Mesodermal cell (in vitro differentiated cells): Measurements from ENCODE around the gene PDZK1IP1.
"Not testable (repeated sequence)": the region's sequence is repeated elsewhere in the genome, so short reads cannot be mapped to it uniquely, and the experiment has no call there.

ENCODE experiments used
- H3K27ac ChIP-seq: 2 replicates; pipeline ENCODE4 v1.7.0; 2013; ENCODE audit warnings: mild to moderate bottlenecking, low read depth, low read length, moderate library complexity; ENCODE audit not compliant: severe bottlenecking
- H3K36me3 ChIP-seq: 2 replicates; pipeline ENCODE4 v1.7.1; 2013; ENCODE audit warnings: mild to moderate bottlenecking, low read length, moderate library complexity; ENCODE audit not compliant: control insufficient read depth, insufficient read depth
- H3K4me1 ChIP-seq: one replicate; pipeline ENCODE4 v1.7.1; 2013; ENCODE audit warnings: mild to moderate bottlenecking, low read length; ENCODE audit not compliant: insufficient read depth, control insufficient read depth, poor library complexity, severe bottlenecking
- H3K4me3 ChIP-seq: 2 replicates; pipeline ENCODE4 v1.7.0; 2013; ENCODE audit warnings: low read length, control low read depth, mild to moderate bottlenecking; ENCODE audit not compliant: insufficient read depth, poor library complexity, severe bottlenecking; ENCODE audit errors: extremely low read depth
- H3K9me3 ChIP-seq: 2 replicates; pipeline ENCODE4 v1.7.1; 2013; ENCODE audit warnings: mild to moderate bottlenecking, low read length, moderate library complexity; ENCODE audit not compliant: control insufficient read depth
- WGBS, 2 experiments: methylation state at CpG; one replicate each; pipeline ENCODE4 v1.1.5; 2013; ENCODE audit warnings: missing lambda C conversion rate in 2 of 2; ENCODE audit not compliant: insufficient coverage in 2 of 2; 5-methylcytosine and 5-hydroxymethylcytosine counted together

PDZK1IP1 gene

DNA sequence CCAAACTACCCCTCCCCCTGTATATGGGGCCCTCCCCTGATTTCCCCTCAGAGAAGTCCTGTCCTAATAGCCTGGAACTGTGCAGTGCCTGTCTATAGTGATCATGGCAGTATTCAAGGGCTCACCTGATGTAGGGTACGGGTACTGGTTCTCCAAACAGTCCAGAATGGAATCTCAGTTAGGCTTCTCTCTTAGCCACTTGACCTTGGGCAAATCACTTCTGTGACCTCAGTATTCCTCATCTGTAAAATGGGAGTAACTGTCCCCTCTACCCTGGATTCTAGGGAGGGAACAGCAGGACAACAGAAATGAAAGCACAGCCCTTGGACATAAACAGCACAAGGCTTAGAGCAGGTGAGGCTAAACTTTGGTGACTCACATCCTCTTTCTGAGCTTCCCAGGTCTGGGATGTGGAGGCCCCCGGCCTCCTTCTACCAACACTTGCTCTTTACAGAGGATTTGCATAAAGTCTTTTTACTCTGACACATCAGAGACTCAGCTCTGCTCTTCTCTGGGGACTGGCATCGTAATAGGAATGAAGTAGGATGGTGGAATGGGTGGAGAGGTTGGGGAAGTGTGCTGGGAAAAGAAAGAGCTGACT lies 20.0 kb upstream of the PDZK1IP1 start:
- H3K9me3 ChIP-seq = no peaks in the 10 kb centered on the region
- no peak overlapping the region for H3K27ac ChIP-seq
- H3K4me3 ChIP-seq = no peak overlapping the region
- 40 to 50% methylated on average over 2 of the region's 3 CpGs for WGBS, 2 experiments
- peaks cover 4% of the 10 kb centered on the region for H3K4me1 ChIP-seq
- H3K36me3 ChIP-seq = no peaks in the 10 kb centered on the region

DNA sequence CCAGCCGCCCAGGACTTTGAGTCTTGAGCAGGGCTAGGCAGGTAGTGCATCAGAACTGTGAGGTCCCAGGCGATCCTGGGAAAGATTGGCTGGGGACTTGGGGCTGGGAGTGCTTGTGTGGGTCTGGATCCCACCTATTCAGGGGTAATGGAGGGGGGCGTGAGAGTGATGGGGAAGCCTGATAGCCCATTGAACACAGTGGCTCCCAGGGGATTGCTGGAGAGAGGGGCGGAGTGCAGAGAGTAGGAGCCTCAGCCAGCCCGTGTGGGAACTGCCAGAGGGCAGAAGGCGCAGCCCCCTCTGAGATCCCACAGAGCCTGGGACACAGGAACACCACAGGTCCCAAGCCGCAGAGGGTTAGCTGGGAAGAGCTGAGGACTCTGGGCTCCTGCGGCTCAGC lies 19.3 kb upstream of the PDZK1IP1 start:
- no peak overlapping the region for H3K4me3 ChIP-seq
- peaks cover 4% of the 10 kb centered on the region for H3K4me1 ChIP-seq
- H3K9me3 ChIP-seq = no peaks in the 10 kb centered on the region
- no peak overlapping the region for H3K27ac ChIP-seq
- H3K36me3 ChIP-seq = no peaks in the 10 kb centered on the region
- whole genome bisulfite sequencing, 2 experiments = 47 to 49% methylated on average over 7 to 8 of the region's 8 CpGs

DNA sequence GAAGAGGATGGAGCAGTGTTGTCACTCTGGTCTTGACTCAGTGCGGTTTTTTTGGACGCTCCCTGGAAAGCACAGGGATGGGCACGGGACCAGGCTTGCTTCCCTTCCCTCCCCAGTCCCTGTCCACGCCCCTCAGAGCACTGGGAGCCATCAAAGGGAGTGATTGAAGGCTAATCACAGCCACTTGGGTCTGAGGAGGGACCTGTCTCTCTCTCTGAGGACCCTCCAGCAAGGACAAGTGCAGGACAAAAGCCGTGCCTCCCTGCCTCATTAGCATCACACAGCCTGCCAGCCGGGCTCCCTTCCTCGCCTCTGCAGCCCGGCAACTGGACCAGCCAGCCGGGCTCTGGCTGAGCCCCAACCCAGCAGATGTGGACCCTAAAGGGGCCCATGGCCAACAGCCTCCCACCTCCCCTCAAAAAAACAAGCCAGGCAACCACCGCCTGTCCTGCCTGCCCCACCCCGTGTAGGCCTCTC lies 18.6 kb upstream of the PDZK1IP1 start:
- WGBS, 2 experiments = 19 to 25% methylated on average over 5 to 7 of the region's 11 CpGs
- Histone ChIP-seq H3K4me3 (no peak overlapping the region), H3K27ac (no peak overlapping the region), H3K4me1 (peaks cover 4% of the 10 kb centered on the region), H3K36me3 (no peaks in the 10 kb centered on the region), H3K9me3 (peaks cover under 1% of the 10 kb centered on the region)

DNA sequence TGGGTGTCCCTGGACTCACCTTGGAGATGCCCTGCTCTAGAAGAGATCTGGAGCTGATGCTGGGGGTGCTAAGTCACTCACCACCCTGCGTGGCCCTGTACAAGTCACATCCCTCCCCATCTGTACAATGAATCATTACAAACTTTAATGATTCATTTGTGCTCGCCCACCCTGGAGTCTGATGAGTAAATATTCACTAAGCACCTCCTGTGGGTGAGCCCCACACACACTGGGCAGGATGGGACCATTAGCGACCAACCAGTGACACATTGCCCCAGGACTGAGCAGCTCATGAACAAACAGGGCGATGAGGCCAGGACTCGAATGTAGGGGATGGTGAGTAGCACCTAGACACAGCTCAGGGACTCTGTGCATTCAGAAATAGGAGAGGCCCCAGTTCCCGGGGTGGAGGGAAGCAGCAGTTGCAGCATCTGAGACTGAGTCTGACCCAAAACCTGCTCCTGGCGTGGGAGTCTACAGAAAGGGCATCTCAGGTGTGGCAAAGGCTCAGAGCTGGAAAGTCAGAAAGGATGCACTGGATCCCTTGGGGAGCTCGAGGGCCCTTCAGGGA lies 18.1 kb upstream of the PDZK1IP1 start:
- Histone ChIP-seq H3K9me3 (peaks cover 5% of the 10 kb centered on the region), H3K36me3 (no peaks in the 10 kb centered on the region), H3K27ac (no peak overlapping the region), H3K4me1 (peaks cover 4% of the 10 kb centered on the region), H3K4me3 (no peak overlapping the region)
- whole genome bisulfite sequencing, 2 experiments = 62 to 65% methylated on average over 6 to 8 of the region's 8 CpGs

DNA sequence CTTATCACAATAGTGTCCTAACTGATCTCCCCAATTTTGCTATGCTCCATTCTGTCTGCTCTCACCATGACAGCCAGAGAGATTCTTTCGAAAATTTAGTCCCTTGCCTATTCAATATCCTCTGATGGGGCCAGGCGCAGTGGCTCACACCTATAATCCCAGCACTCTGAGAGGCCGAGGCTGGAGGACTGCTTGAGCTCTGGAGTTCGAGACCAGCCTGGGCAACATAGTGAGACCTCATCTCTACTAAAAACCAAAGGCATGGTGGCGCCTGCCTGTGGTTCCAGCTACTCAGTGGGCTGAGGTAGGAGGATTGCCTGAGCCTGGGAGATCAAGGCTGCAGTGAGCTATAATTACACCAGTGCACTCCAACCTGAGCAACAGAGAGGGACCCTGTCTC lies 16.1 kb upstream of the PDZK1IP1 start:
- H3K4me3 ChIP-seq = no peak overlapping the region
- peaks cover 7% of the 10 kb centered on the region for H3K9me3 ChIP-seq
- 82 to 93% methylated on average over 3 to 5 of the region's 5 CpGs for WGBS, 2 experiments
- no peak overlapping the region for H3K27ac ChIP-seq
- H3K4me1 ChIP-seq = no peaks in the 10 kb centered on the region
- H3K36me3 ChIP-seq = no peaks in the 10 kb centered on the region

DNA sequence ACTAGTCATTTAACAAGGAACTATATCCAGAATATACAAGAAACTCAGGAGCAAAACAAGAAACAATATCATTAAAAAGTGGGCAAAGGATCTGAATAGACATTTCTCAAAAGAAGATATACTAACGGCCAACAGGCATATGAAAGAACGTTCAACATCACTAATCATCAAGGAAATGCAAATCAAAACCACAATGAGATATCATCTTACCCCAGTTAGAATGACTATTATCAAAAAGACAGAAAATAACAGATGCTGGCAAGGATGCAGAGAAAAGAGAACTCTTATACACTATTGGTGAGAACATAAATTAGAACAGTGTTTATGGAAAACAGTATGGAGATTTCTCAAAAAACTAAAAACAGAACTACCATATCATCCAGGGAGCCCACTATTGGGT lies 13.7 kb upstream of the PDZK1IP1 start:
- H3K36me3 ChIP-seq, H3K9me3 ChIP-seq, H3K4me3 ChIP-seq, H3K4me1 ChIP-seq, H3K27ac ChIP-seq: not testable (repeated sequence)
- WGBS, 2 experiments = 100% methylated on average over 1 of the region's 2 CpGs; no CpG with 5 or more reads in 1 of the 2 experiments

DNA sequence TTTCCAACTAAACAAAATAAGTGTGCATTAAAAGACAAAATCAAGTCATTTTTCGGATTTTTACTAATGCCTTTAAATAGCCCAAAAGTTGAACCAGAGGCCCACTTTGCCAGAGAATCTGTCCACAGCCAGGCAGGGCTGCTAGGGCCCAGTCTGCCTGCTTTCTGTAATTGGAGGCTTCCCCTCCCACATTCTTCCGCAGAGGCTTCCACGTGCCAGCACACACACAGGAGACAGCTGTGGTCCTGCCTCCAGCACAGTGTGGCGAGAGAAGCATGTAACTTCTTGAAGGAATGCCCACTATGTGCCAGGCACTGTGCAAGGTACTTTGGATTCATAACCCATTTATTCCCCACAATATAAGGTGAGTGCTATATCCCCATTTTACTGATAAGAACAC lies 11.3 kb upstream of the PDZK1IP1 start:
- WGBS, 2 experiments = 22 to 32% methylated on average over 1 to 4 of the region's 4 CpGs
- peaks cover 7% of the 10 kb centered on the region for H3K9me3 ChIP-seq
- H3K36me3 ChIP-seq = no peaks in the 10 kb centered on the region
- H3K27ac ChIP-seq = no peak overlapping the region
- no peak overlapping the region for H3K4me3 ChIP-seq
- H3K4me1 ChIP-seq = no peaks in the 10 kb centered on the region

DNA sequence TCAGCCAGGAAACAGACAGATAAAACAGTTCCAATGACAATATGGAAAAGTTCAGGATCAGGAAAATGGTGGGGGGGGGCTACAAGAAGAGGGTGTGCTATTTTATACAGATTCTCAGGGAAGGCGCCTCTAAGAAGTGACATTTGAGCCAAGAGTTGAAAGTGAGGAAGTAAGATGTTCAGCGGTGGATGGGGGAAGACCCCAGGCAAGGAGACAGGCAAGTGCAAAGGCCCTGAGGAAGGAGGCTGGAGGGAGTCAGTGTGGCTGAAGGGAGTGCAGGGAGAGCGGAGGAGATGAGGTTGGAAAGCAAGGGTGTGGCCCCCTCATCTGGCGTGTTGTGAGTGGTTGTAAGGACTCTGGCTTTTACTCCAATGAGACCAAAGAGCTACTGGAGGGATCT lies 8.4 kb upstream of the PDZK1IP1 start:
- no peaks in the 10 kb centered on the region for H3K36me3 ChIP-seq
- 87 to 92% methylated on average over 3 to 4 of the region's 4 CpGs for WGBS, 2 experiments
- no peak overlapping the region for H3K27ac ChIP-seq
- H3K4me1 ChIP-seq = no peaks in the 10 kb centered on the region
- H3K9me3 ChIP-seq = peaks cover 4% of the 10 kb centered on the region
- H3K4me3 ChIP-seq = no peak overlapping the region

DNA sequence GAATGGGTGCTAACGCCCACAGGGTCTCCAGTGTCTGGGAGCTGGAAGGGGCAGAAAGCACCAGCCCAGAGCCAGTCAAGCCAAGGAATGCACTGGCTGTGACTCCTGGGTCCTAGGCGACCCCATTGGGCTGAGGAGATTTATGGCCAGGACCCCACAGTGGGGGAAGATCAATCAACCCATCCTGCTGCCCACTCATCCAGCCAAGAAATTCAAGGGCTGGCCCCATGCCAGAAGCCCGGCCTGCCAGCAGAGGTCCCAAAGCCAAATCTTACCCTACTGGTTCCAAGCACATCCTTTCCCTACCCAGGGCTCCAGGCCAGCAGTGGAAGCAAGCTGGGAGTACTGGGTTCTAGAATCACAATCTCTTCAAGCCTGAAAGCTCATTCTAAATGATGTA lies 6.8 kb upstream of the PDZK1IP1 start:
- Histone ChIP-seq H3K4me1 (peaks cover 4% of the 10 kb centered on the region), H3K27ac (no peak overlapping the region), H3K9me3 (no peaks in the 10 kb centered on the region), H3K36me3 (no peaks in the 10 kb centered on the region), H3K4me3 (no peak overlapping the region)
- 80 to 83% methylated on average over 2 to 3 of the region's 3 CpGs for WGBS, 2 experiments

DNA sequence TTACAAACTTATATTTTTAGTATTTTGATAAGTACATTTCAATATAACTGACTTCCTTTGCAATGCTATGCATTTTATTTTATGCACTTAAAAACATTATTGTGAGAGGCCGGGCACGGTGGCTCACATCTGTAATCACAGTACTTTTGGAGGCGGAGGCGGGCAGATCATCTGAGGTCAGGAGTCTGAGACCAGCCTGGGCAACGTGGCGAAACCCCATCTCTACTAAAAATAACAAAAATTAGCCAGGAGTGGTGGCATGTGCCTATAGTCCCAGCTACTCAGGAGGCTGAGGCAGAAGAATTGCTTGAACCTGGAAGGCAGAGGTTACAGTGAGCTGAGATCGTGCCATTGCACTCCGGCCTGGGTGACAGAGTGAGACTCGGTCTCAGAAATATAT lies 6.1 kb upstream of the PDZK1IP1 start:
- not testable (repeated sequence) for H3K36me3 ChIP-seq, H3K4me3 ChIP-seq, H3K9me3 ChIP-seq, H3K27ac ChIP-seq
- peaks cover 10% of the 10 kb centered on the region for H3K4me1 ChIP-seq
- WGBS, 2 experiments = 67 to 94% methylated on average over 1 to 6 of the region's 9 CpGs

DNA sequence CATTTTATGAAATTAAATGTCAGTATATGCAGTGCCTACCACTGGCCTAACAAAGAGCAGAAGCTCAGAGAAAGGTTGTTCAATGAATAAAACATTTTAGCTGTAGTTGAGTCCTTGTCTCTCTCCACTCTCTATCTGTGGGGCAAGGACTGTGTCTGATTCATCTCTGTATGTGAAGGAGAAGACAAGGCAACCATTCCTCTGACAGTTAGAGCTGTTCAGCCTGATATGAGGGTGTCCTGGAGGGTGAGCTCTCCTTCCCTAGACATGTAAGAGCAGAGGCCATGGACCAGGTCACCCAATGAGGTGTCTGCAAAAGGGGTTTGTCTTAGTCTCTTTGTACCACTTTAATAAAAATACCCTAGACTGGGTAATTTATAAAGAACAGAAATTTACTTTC lies 4.5 kb upstream of the PDZK1IP1 start:
- Histone ChIP-seq H3K4me1 (peaks cover 13% of the 10 kb centered on the region), H3K4me3 (no peak overlapping the region), H3K9me3 (no peaks in the 10 kb centered on the region), H3K36me3 (no peaks in the 10 kb centered on the region), H3K27ac (no peak overlapping the region)
